Stimulated activated CD8-positive, alpha-beta memory T cell treated with anti-CD3 and anti-CD28 coated beads, Interleukin-7, amount 100 ng/mL, for 24 hours (primary cell): ENCODE results near the gene LHFPL6.

ENCODE experiments used
- DNase-seq: peaks from one replicate; pipeline ENCODE4 v3.0.0-alpha.2; 2020; ENCODE audit warnings: low read depth

The LHFPL6 gene

GRCh38 chr13:39379667-39380655 lies 223.0 kb downstream of the LHFPL6 start:
- DNase-seq: no peak

GRCh38 chr13:39379118-39379517 lies 223.9 kb downstream of the LHFPL6 start:
- DNase-seq: no peak

- no peak for DNase-seq
Observed at GRCh38 chr13:39378306-39378705, 224.7 kb downstream of the LHFPL6 start.

- DNase-seq: no peak
Observed at GRCh38 chr13:39377699-39378098, 225.3 kb downstream of the LHFPL6 start.

GRCh38 chr13:39376076-39376475 lies 226.9 kb downstream of the LHFPL6 start:
- no peak for DNase-seq

GRCh38 chr13:39375601-39376000 lies 227.4 kb downstream of the LHFPL6 start:
- DNase-seq: no peak

GRCh38 chr13:39374741-39375189 lies 228.2 kb downstream of the LHFPL6 start:
- DNase-seq: no peak

- no peak for DNase-seq
Observed at GRCh38 chr13:39373145-39373544, 229.8 kb downstream of the LHFPL6 start.

- DNase-seq: no peak
Observed at GRCh38 chr13:39371706-39372105, 231.3 kb downstream of the LHFPL6 start.

GRCh38 chr13:39370554-39370953 lies 232.4 kb downstream of the LHFPL6 start:
- no peak for DNase-seq

GRCh38 chr13:39370048-39370447 lies 232.9 kb downstream of the LHFPL6 start:
- no peak for DNase-seq

- DNase-seq: no peak
Observed at GRCh38 chr13:39369161-39369890, 233.7 kb downstream of the LHFPL6 start.

GRCh38 chr13:39365879-39366278 lies 237.1 kb downstream of the LHFPL6 start:
- DNase-seq: no peak

GRCh38 chr13:39364947-39365468 lies 238.0 kb downstream of the LHFPL6 start:
- DNase-seq: no peak

GRCh38 chr13:39363382-39363772 lies 239.6 kb downstream of the LHFPL6 start:
- DNase-seq: no peak

- no peak for DNase-seq
Observed at GRCh38 chr13:39362652-39363381, 240.2 kb downstream of the LHFPL6 start.

- DNase-seq: no peak
Observed at GRCh38 chr13:39353988-39354387, 249.0 kb downstream of the LHFPL6 start.

- DNase-seq: no peak
Observed at GRCh38 chr13:39350461-39350881, 252.5 kb downstream of the LHFPL6 start.

GRCh38 chr13:39349391-39349960 lies 253.5 kb downstream of the LHFPL6 start:
- no peak for DNase-seq

GRCh38 chr13:39347926-39348901 lies 254.8 kb downstream of the LHFPL6 start:
- DNase-seq: no peak
